ENCODE data around the gene CEP41. TPM values are rescaled to one million over a fixed set of nuclear protein-coding genes. Genes with fewer than 3 reads are reported as not detected.

The CEP41 gene
- polyA plus RNA-seq, 1 donor (not counting 4 experiments of a cell fraction or from before 2014, with no cell fraction given): 13.4 TPM

- Histone ChIP-seq H3K36me3 (ENCODE audit: control insufficient read depth in 2 of 2, extremely low read depth in 1 of 2, insufficient read depth in 2 of 2, low read length in 2 of 2) (peaks cover under 1 to 4% of the 10 kb centered on the region in 2 experiments), H3K27ac (ENCODE audit: control insufficient read depth, insufficient read depth, low read length) (no peak overlapping the region), H3K4me1 (ENCODE audit: control insufficient read depth, extremely low read depth, insufficient read depth, low read length) (no peaks in the 10 kb centered on the region), H3K79me2 (ENCODE audit: control insufficient read depth, insufficient read depth, low read length) (no peaks in the 10 kb centered on the region), H3K9me3 (ENCODE audit: control insufficient read depth, low read depth, low read length) (no peaks in the 10 kb centered on the region), H3K27me3 (ENCODE audit: control insufficient read depth, extremely low read depth, insufficient read depth, low read length) (no peaks in the 10 kb centered on the region), H3K9me1 (ENCODE audit: control insufficient read depth, extremely low read depth, insufficient read depth, low read length) (no peaks in the 10 kb centered on the region), H2AFZ (ENCODE audit: control insufficient read depth, low read length) (no peak overlapping the region), H4K20me1 (ENCODE audit: control insufficient read depth, extremely low read depth, insufficient read depth, low read length) (no peaks in the 10 kb centered on the region), H3K4me2 (ENCODE audit: control insufficient read depth, extremely low read depth, insufficient read depth, low read depth, low read length) (no peak overlapping the region), H3K9ac (ENCODE audit: control insufficient read depth, extremely low read depth, insufficient read depth, low read length) (no peak overlapping the region), H3K4me3 (ENCODE audit: control insufficient read depth in 2 of 3, extremely low read depth in 1 of 3, insufficient read depth in 2 of 3, low read depth in 1 of 3, low read length in 3 of 3) (no peak overlapping the region)
- dilution Hi-C loops (cut with MboI; ENCODE audit: extremely low pct_ligation_motif_present, low sequenced_read_pairs): no loop called here
- TF ChIP-seq CTCF (optimal IDR thresholded peaks at IDR 0.05 in 1 of 3, IDR thresholded peaks at IDR 0.05 in 1 of 3, conservative IDR thresholded peaks at IDR 0.05 in 1 of 3; ENCODE audit: extremely low read depth in 1 of 3, insufficient read depth in 2 of 3, low read length in 3 of 3) (no peak), EZH2 (IDR thresholded peaks at IDR 0.05; ENCODE audit: low read length) (no peak)
- FAIRE-seq (no peak), DNase-seq (ENCODE audit: low read depth, low spot score) (no peak)
Observed at GRCh38 chr7:130397758-130398073, 43.1 kb downstream of the CEP41 start.

DNA sequence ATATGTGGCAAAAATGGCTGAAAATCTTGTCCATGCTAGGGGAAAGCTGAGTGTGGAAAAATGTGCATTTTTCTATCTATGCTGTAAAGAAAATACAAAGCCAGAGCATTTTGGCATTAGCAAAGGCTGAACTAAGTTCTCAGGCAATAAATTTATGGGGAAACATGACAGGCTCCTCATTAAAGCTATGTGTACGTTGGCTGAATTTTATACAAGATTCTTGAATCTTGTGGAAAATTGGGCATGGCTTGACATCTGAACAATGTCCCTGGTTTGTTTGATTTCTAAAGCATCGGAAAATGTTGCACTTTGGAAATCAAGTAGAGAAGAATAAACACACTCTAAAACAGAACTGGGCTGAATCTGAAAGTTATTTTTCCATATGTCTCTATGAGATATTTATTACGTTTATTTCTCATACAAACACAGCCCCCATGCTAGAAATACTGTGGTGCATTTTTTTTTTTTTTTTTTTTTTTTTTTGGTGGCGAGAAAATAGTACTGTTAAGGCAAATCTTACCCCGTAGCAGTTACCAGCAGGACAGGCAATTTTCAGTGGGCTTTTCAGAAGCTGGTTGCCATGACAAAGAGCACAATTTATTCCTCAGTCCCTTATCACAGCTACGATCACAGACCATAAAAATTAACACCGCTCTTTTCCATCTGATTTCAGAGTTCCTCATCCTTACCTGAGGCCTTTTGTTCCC lies 43.6 kb downstream of the CEP41 start:
- no peak overlapping the region for H3K4me2 ChIP-seq (ENCODE audit: control insufficient read depth, extremely low read depth, insufficient read depth, low read depth, low read length)
- H3K9me1 ChIP-seq (ENCODE audit: control insufficient read depth, extremely low read depth, insufficient read depth, low read length): no peaks in the 10 kb centered on the region
- no peak overlapping the region for H2AFZ ChIP-seq (ENCODE audit: control insufficient read depth, low read length)
- H3K9ac ChIP-seq (ENCODE audit: control insufficient read depth, extremely low read depth, insufficient read depth, low read length): no peak overlapping the region
- H3K9me3 ChIP-seq (ENCODE audit: control insufficient read depth, low read depth, low read length): no peaks in the 10 kb centered on the region
- H3K79me2 ChIP-seq (ENCODE audit: control insufficient read depth, insufficient read depth, low read length): no peaks in the 10 kb centered on the region
- no peak overlapping the region for H3K27ac ChIP-seq (ENCODE audit: control insufficient read depth, insufficient read depth, low read length)
- no peaks in the 10 kb centered on the region for H3K4me1 ChIP-seq (ENCODE audit: control insufficient read depth, extremely low read depth, insufficient read depth, low read length)
- no peaks in the 10 kb centered on the region for H4K20me1 ChIP-seq (ENCODE audit: control insufficient read depth, extremely low read depth, insufficient read depth, low read length)
- FAIRE-seq: no peak
- H3K4me3 ChIP-seq (ENCODE audit: control insufficient read depth in 2 of 3, extremely low read depth in 1 of 3, insufficient read depth in 2 of 3, low read depth in 1 of 3, low read length in 3 of 3): no peak overlapping the region
- TF ChIP-seq EZH2 (IDR thresholded peaks at IDR 0.05; ENCODE audit: low read length): no peak
- no peak for TF ChIP-seq CTCF (optimal IDR thresholded peaks at IDR 0.05 in 1 of 3, IDR thresholded peaks at IDR 0.05 in 1 of 3, conservative IDR thresholded peaks at IDR 0.05 in 1 of 3; ENCODE audit: extremely low read depth in 1 of 3, insufficient read depth in 2 of 3, low read length in 3 of 3)
- H3K27me3 ChIP-seq (ENCODE audit: control insufficient read depth, extremely low read depth, insufficient read depth, low read length): no peaks in the 10 kb centered on the region
- peaks cover 0 to 4% of the 10 kb centered on the region in 2 experiments for H3K36me3 ChIP-seq (ENCODE audit: control insufficient read depth in 2 of 2, extremely low read depth in 1 of 2, insufficient read depth in 2 of 2, low read length in 2 of 2)
- DNase-seq (ENCODE audit: low read depth, low spot score): no peak
- dilution Hi-C loops (cut with MboI; ENCODE audit: extremely low pct_ligation_motif_present, low sequenced_read_pairs): no loop called here
